ENCODE measurements around the gene POLR2I.

GRCh38 chr19:36064826-36065225, 49.8 kb downstream of the POLR2I start:
- TF ChIP-seq CTCF (conservative IDR thresholded peaks at IDR 0.05 in 1 of 2, IDR thresholded peaks at IDR 0.05 in 1 of 2; ENCODE audit: extremely low read depth in 1 of 2, insufficient read depth in 1 of 2, low read depth in 1 of 2, low read length in 2 of 2) (no peak), EZH2 (IDR thresholded peaks at IDR 0.05; ENCODE audit: borderline replicate concordance, low read length) (no peak)
